DOHH2 (cell line): Measurements from ENCODE around the gene RASA4B.
"Not testable (repeated sequence)": the region's sequence is repeated elsewhere in the genome, so short reads cannot be mapped to it uniquely, and the experiment has no call there.

Source experiments
- H3F3A ChIP-seq: fragments of 200-600 bp; sonication (generic), shearing (Covaris generic); 2 replicates; pipeline ENCODE4 v1.6.0; 2016; ENCODE audit warnings: antibody characterized with exemption, mild to moderate bottlenecking; ENCODE audit not compliant: control insufficient read depth, insufficient read depth
- H3K27ac ChIP-seq: fragments of 200-600 bp; sonication (generic); 2 replicates; pipeline ENCODE4 v1.5.1; 2014; ENCODE audit warnings: low read depth, mild to moderate bottlenecking, low read length, moderate library complexity
- H3K27me3 ChIP-seq: fragments of 200-600 bp; sonication (generic); 2 replicates; pipeline ENCODE4 v1.6.1; 2014; ENCODE audit warnings: mild to moderate bottlenecking, low read length, mixed read lengths; ENCODE audit not compliant: control insufficient read depth
- H3K36me3 ChIP-seq: fragments of 200-600 bp; sonication (generic); 2 replicates; pipeline ENCODE4 v1.6.1; 2014; ENCODE audit warnings: mild to moderate bottlenecking, low read length, moderate library complexity, mixed read lengths; ENCODE audit not compliant: control insufficient read depth
- H3K4me1 ChIP-seq: fragments of 200-600 bp; sonication (generic); 2 replicates; pipeline ENCODE4 v1.6.1; 2014; ENCODE audit warnings: mild to moderate bottlenecking, low read length, mixed read lengths; ENCODE audit not compliant: control insufficient read depth
- H3K4me2 ChIP-seq: fragments of 200-600 bp; sonication (generic); 2 replicates; pipeline ENCODE4 v1.6.0; 2014; ENCODE audit warnings: mild to moderate bottlenecking, low read length, moderate library complexity
- H3K4me3 ChIP-seq: fragments of 200-600 bp; sonication (generic); 2 replicates; pipeline ENCODE4 v1.5.1; 2014; ENCODE audit warnings: mild to moderate bottlenecking, low read length, mixed read lengths
- H3K79me2 ChIP-seq: fragments of 200-600 bp; sonication (generic); 2 replicates; pipeline ENCODE4 v1.6.1; 2014; ENCODE audit warnings: mild to moderate bottlenecking, low read length, mixed read lengths; ENCODE audit not compliant: control insufficient read depth
- H3K9me2 ChIP-seq: fragments of 200-600 bp; sonication (generic); replicated peaks from 2 replicates; pipeline ENCODE4 v1.6.1; 2014; ENCODE audit warnings: mild to moderate bottlenecking, low read length, mixed read lengths; ENCODE audit not compliant: control insufficient read depth
- H3K9me3 ChIP-seq: fragments of 200-600 bp; sonication (generic); 2 replicates; pipeline ENCODE4 v1.6.1; 2014; ENCODE audit warnings: antibody characterized with exemption, low read length, mixed read lengths; ENCODE audit not compliant: control insufficient read depth, insufficient read depth
- H4K20me1 ChIP-seq: fragments of 200-600 bp; sonication (generic); 2 replicates; pipeline ENCODE4 v1.6.0; 2014; ENCODE audit warnings: low read depth, mild to moderate bottlenecking, antibody characterized with exemption, low read length, moderate library complexity; ENCODE audit not compliant: control insufficient read depth, insufficient read depth

Gene RASA4B

DNA sequence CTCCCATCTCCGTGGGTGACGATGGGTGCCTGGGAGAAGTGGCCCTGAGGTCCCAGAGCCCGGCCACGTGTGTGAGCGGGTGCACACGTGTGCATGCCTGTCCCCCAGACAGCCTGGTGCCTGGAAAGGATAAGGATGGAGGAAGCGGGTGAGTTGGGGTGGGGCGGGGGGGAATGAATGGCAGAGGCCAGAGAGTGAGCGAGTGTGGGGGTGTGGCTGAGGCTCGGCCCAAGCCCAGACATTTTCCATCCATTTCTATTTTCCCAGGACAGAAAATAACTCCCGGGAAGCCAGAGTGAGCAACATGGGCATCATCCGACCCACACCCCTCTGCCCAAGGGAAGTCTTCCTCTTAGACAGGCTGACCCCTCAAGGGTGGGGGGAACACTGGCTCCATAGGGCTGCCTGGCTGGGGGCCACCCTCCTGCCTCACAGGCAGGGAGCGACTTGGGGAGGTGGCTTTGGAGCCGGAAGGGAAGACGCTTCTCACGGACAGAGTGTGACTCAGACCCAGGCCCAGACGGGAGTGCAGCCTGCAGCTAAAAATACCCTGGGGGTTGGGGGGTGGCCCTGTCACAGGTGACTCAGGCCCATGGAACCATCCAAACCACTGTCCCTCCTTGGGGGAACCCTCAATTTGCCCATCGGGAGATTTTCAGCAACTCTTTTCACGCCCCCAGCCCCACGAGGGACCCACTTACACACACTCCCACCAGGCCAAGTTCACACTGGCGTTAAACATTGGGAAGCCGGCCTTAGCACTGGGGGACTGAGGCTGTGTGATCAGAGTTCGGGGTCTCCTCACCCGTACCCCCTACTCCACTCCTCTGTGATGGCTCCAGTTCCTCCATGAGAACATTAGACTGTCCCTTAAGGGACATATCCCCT lies 12.0 kb downstream of the RASA4B start:
- not testable (repeated sequence) for H3K79me2 ChIP-seq, H4K20me1 ChIP-seq, H3K4me3 ChIP-seq, H3F3A ChIP-seq, H3K4me2 ChIP-seq, H3K36me3 ChIP-seq, H3K27me3 ChIP-seq, H3K4me1 ChIP-seq, H3K9me3 ChIP-seq, H3K9me2 ChIP-seq, H3K27ac ChIP-seq

DNA sequence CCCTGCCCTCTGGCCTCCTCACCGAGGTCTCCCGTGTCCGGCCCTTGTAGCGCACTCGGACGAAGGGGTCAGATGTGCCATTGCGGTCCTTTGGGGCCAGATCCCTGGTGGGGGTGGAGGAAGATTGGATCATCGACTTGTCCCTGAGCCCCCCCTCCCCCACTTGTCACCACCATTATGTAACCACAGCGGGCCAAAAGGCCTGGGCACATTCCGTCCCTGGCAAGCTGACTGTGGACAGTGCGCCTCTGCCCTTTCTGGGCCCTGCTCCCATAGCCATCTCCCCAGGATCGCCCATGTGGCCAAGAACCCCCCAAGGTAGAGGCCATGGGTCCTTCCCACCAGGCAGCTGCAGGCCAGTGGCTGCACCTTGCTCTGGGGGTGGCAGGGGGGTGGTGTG lies 14.4 kb downstream of the RASA4B start:
- not testable (repeated sequence) for H3K36me3 ChIP-seq, H3K9me3 ChIP-seq, H3F3A ChIP-seq, H3K27me3 ChIP-seq, H3K79me2 ChIP-seq, H3K4me2 ChIP-seq, H3K9me2 ChIP-seq, H3K4me3 ChIP-seq, H3K4me1 ChIP-seq, H3K27ac ChIP-seq, H4K20me1 ChIP-seq

DNA sequence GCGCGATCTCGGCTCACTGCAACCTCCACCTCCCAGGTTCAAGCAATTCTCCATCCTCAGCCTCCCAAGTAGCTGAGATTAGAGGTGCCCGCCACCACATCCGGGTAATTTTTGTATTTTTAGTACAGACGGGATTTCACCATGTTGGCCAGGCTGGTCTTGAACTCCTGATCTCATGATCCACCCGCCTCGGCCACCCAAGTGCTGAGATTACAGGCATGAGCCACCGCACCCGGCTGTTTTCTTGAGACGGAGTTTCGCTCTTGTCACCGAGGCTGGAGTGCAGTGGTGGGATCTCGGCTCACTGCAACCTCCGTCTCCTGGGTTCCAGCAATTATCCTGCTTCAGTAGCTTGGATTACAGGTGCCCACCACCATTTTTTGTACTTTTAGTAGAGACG lies 19.3 kb downstream of the RASA4B start:
- not testable (repeated sequence) for H3K4me1 ChIP-seq, H3K4me2 ChIP-seq, H4K20me1 ChIP-seq, H3K27ac ChIP-seq, H3K36me3 ChIP-seq, H3K9me2 ChIP-seq, H3K27me3 ChIP-seq, H3F3A ChIP-seq, H3K9me3 ChIP-seq, H3K79me2 ChIP-seq, H3K4me3 ChIP-seq

DNA sequence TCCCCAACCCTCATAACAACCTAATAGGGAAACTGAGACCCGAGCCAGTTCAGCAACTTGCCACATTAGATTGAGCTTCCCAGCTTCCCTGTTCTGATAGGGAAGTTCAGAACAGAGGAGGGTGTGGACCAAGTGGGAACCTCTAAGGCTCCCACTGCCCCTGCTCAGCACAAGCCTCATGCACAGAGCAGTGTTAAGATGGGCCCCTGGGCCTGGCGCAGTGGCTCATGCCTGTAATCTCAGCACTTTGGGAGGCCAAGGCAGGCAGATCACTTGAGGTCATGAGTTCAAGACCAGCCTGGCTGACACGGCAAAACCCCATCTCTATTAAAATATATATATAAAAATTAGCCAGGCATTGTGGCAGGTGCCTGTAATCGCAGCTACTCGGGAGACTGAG lies 20.3 kb downstream of the RASA4B start:
- H3K4me2 ChIP-seq, H3K79me2 ChIP-seq, H4K20me1 ChIP-seq, H3K9me2 ChIP-seq, H3K9me3 ChIP-seq, H3K4me1 ChIP-seq, H3F3A ChIP-seq, H3K36me3 ChIP-seq, H3K4me3 ChIP-seq, H3K27me3 ChIP-seq, H3K27ac ChIP-seq: not testable (repeated sequence)

DNA sequence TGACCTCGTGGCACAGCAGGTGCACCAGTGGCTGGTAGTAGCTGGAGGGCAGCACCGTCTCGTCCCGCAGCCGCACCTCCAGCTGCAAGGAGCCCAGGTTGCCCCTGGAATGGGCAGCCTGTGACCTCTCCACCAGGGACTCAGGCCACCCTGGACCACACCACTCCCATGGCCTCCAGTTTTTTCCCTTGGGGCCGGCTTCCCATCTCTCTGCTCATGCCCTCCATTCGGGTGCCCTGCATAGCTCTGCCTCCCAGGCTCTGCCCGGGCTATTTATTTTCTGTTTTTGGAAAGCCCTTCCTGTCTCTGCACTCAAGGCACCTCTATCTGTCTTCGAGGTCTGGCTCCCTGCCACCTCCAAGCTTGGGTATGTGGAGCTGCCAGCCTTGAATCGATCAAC lies 20.7 kb downstream of the RASA4B start:
- H3K9me3 ChIP-seq, H4K20me1 ChIP-seq, H3K27me3 ChIP-seq, H3K9me2 ChIP-seq, H3F3A ChIP-seq, H3K79me2 ChIP-seq, H3K27ac ChIP-seq, H3K36me3 ChIP-seq, H3K4me3 ChIP-seq, H3K4me1 ChIP-seq, H3K4me2 ChIP-seq: not testable (repeated sequence)

DNA sequence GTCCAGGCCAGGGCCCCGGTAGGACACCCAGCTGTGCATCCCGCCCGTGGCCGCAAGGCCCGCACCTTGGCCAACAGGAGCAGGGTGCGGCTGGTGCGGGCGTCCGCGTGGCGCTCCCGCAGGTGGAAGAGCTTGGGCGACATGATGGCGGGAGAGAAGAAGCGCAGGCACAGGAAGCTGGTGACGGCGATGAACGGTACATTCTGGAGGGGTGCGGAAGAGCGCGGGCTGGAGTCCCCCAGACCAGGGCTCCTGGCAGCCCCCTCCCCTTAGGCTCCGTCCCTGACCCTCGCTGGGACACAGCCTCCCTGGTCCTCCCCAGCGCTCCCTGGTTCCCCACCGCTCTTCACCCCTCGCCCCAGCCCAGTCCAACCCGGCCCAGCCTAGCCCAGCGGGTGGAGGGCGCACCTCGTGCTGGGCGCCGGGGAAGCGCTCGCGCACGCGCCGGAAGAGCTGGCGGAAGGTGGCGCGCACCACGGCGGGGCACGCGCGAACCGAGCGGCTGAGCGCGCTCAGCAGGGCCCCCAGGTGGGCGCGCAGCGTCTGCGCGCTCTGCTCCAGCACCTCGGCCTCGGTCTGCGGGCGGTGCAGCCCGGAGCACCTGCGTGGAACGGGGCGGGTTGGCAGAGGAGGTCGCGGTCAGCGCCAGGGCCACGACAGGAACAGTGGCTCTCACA lies 23.0 kb downstream of the RASA4B start:
- not testable (repeated sequence) for H4K20me1 ChIP-seq, H3K9me3 ChIP-seq, H3K4me2 ChIP-seq, H3K79me2 ChIP-seq, H3K36me3 ChIP-seq, H3K4me3 ChIP-seq, H3K4me1 ChIP-seq, H3K27me3 ChIP-seq, H3F3A ChIP-seq, H3K27ac ChIP-seq, H3K9me2 ChIP-seq

DNA sequence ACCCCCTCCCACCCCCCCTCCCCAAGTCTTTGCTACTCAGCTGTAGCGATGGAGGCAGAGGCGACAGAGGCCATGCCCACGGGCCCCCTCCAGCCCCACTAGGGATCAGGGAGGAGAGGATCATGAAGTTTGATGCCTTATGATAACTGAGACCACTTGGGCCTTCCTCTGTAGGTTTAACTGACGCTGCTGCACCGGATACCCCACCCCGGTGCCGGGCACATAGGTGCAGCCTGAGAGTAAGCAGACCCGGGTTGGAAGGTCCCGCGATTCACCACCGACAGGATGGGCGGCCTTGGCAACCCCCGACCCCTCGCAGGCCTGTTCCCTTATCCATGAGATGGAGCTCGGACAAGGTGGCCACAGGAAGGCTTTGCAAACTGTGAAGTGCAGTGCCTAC lies 23.6 kb downstream of the RASA4B start:
- H4K20me1 ChIP-seq, H3K4me1 ChIP-seq, H3K9me3 ChIP-seq, H3K79me2 ChIP-seq, H3K27ac ChIP-seq, H3K9me2 ChIP-seq, H3K4me2 ChIP-seq, H3F3A ChIP-seq, H3K4me3 ChIP-seq, H3K36me3 ChIP-seq, H3K27me3 ChIP-seq: not testable (repeated sequence)

DNA sequence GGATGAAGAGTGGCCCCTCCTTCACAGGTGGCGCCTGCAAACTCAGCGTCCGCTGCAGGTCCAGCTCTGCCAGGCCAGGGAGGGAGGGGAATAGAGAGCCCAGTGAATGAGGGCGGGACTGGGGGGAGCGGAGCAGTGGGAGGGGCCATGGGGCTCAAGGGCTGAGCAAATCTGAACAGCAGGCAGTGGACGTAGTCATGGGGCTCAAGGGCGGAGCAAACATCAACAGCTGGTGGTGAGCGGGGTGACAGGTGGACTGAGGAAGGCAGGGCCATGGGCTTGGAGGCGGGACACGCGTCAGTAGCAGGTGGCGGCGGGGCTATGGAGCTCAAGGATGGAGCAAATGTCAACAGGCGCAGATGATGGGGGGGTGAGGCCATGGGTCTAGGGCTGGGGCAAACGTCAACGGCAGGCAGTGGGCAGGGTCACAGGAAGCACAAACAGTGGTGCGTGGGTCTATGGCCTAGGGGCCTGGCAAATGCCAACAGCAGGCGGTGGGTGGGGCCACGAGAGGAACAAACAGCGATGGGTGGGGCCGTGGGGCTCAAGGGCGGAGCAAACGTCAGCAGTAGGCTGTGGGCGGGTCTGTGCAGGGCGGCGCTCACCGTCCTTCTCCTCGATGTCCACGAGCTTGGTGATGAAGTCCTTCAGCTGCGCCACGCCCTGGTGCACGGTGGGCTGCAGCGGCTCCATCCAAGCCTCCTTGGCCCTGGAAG lies 24.2 kb downstream of the RASA4B start:
- not testable (repeated sequence) for H3K4me1 ChIP-seq, H3K4me3 ChIP-seq, H3K9me3 ChIP-seq, H3K27me3 ChIP-seq, H3K79me2 ChIP-seq, H3K4me2 ChIP-seq, H3K9me2 ChIP-seq, H3K36me3 ChIP-seq, H3K27ac ChIP-seq, H3F3A ChIP-seq, H4K20me1 ChIP-seq
